Cardiac septum (tissue), 1 donor: ENCODE measurements around the gene ATE1. TPM values are rescaled to one million over a fixed set of nuclear protein-coding genes. Genes with fewer than 3 reads are reported as not detected.
"Not testable (repeated sequence)": the region's sequence is repeated elsewhere in the genome, so short reads cannot be mapped to it uniquely, and the experiment has no call there.

Source experiments
- DNase-seq: peaks from one replicate; pipeline ENCODE4 v3.0.0-alpha.2; 2020; ENCODE audit warnings: low spot score
- intact Hi-C: fragments of 100-400 bp; cut with DNase I; formaldehyde crosslinking; loops from one replicate; pipeline ENCODE4 v1.14.0; 2022
- total RNA-seq: library from RNA; stranded (reverse); fragmentation: NEBNext Ultra II Directional; extraction: Animal tissue kit (Norgen Biotek cat#: 25700); gene quantifications from one replicate; pipeline ENCODE4 v1.2.1, GENCODE V29; 2021
- donor health status: DM: no; HTN: no; CAD: no.

ATE1 gene
- total RNA-seq, 1 donor from 2014 or later = 38.1 TPM

DNA sequence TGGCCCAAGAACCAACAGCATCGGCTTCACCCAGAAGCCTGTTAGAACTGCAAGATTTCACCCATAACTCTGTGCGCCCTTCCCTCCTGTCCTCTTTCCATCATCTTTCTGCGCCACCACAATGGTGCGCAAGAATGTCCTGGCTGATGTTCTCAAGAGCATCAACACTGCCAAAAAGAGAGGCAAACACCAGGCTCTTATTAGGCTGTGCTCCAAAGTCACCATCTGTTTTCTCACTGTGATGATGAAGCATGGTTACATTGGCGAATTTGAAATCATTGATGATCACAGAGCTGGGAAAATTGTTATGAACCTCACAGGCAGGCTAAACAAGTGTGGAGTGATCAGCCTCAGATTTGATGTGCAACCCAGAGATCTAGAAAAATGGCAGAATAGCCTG is 214.3 kb downstream of the ATE1 start:
- no peak for DNase-seq
- intact Hi-C loops = no loop called here

DNA sequence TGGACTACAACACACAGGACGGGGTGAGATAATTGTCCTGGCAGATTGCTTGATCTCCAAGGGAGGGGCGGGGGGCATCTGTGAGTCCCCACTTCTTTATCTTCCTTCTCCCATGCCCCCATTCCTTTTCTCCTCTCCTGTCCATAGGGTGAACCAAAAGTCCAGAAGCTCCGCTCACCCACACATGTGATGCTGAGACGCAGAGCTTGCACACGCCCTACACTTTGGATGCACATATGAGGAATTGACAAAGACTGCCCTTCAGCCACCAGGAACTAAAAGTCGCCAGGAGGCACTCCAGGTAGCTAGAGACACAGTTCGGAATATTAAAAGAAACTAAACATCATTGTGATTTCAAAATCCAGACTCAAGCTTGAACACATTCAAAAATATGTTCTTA is 216.9 kb downstream of the ATE1 start:
- intact Hi-C loops = no loop called here
- no peak for DNase-seq

DNA sequence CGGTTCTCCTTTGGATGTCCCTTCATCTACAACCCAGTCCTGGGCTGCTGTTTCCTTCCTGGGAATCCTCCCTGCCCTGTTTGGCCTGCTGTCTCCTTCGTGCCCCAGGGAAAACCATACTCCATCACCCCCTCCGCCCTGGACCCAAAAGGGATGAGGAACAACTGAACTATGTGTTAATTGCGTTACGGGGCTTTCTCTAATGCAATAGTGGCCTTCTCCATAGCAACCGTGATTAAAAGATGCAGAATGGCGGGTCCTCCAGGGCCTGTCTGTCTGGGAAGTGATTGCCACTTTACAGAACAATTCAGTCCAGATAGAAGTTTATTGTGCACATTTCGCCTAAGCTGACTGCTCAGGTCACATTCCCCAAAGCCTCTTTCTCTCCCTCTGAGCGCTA is 217.6 kb downstream of the ATE1 start:
- intact Hi-C loops = no loop called here
- no peak for DNase-seq

DNA sequence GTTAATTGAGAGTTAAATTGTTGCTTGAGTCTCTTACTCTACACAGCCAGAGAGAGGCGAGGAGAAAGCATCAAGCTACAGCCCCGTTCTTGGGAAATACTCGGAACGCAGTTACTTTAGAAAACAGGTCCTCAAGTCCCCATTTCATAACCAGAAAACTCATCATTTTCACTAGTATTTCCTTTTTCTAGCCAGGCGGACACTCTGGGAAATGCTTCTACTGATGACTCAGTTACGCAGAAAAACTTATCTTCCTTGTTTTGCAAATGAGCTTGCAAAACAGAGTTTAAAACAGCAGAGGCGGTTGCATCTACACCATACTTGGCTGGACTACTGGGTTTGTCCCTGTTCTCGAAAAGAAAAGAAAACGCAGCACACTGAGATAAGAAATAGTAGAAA is 218.2 kb downstream of the ATE1 start:
- intact Hi-C loops = no loop called here
- no peak for DNase-seq

DNA sequence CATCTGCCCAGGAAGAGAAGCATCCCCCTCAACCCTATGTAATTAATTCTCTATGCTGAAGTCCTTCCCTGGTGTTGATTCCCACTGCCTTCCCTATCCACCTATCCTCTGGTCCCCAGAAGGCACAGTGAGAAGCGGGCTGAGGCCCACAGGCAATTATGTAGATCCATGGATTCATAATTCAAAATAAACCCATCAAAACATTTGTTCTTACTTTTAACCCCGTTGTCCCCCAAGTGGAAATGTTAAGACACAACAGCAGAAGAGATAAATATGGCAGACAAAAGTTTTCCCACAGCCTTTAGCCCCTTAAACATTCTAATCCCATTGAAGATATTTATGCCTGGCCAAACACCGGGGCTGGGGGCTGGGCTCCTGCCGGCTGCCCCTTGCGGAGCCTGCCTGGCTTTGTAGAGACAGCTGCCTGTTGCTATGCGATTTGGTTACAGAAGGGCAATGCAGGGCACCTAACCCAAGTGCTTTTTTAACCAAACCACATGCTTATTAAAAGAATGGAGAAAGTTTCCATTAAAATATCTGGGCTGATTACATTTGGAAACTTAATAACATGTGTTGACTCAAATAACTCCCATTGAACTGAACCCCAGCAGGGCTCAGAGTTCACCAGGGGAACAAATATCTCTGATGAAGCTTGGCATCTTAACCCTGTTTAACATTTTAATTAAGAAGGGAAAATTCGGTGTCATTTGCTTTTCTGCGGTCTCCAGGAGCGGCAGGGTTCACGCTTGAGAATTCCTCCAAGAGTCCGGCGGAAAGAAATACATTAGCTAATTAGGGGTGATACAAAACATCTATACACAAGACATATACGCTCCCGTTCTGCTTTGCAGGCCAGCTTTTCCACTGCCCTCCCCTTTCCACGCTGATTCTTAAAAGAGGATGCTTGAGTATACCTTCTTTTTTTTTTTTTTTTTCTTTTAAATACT is 218.8 kb downstream of the ATE1 start:
- no peak for DNase-seq
- intact Hi-C loops = no loop called here

DNA sequence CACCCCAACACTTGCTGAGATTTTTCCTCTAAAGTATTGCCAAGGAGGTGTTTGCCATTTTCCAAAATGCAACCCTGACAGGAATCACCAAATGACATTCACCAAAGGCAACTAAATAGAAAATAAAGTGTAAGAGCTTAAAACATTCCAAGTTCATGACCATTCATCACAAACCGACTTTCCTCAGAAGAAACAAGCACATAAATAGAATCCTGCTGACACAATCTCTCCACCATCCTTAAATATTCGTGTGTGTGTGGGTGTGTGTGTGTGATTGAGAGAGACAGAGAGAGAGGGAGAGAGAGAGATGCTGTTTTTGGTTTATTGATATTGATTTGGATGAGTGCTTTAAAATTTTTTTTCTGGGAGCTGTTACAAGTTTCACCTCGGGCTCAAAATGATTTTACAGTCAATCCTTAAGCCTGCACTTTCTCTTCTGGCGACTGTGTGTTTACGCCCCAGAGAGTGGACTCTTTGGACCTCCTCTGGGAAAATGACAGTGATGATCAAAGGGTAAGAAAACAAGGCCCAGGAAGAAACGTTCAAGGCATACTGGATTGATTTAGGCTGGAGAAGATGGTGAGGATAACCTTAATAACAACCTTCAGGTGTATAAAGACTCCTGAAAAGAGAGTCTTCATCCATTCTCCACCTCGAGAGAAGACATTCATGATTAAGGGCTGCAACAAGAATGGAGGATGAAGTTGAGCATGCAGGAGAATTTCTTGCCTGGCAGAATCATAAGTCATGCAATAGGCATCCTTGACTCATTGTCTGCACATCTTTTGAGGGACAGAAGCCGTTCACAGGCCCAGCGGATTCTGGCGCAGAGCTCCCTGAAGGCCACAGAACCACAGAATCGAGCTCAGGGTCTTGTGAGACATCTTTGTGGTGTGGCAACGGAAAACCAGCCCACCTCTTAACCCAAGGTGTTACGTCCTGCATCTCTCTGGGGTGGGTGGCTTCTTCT is 225.2 kb downstream of the ATE1 start:
- intact Hi-C loops = no loop called here
- DNase-seq = no peak

DNA sequence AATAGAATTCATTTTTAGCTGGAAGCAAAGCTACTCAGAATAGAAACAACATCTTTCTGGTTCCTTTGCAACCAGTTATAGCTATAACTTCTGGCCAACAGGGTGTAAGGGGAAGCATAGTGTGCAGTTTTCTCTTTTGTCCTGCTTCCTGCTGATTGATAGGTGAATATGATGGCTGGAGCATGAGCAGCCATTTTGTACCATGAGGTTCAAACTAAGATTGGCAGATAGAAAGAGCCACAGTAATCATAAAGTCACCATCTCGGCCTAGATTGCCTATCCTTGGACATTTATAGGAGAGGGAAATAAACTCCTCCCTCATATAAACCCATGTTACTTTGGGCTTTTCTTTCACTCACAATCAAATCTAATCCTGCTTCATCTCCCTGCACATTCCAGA is 227.4 kb downstream of the ATE1 start:
- no peak for DNase-seq
- intact Hi-C loops = no loop called here

DNA sequence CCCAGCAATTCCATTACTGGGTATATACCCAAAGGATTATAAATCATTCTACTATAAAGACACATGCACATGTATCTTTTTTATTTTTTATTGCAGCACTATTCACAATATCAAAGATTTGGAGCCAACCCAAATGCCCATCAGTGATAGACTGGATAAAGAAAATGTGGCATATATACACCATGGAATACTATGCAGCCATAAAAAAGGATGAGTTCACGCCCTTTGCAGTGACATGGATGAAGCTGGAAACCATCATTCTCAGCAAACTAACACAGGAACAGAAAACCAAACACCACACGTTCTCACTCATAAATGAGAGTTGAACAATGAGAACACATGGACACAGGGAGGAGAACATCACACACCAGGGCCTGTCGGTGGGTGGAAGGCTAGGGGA is 228.1 kb downstream of the ATE1 start:
- DNase-seq = not testable (repeated sequence)

DNA sequence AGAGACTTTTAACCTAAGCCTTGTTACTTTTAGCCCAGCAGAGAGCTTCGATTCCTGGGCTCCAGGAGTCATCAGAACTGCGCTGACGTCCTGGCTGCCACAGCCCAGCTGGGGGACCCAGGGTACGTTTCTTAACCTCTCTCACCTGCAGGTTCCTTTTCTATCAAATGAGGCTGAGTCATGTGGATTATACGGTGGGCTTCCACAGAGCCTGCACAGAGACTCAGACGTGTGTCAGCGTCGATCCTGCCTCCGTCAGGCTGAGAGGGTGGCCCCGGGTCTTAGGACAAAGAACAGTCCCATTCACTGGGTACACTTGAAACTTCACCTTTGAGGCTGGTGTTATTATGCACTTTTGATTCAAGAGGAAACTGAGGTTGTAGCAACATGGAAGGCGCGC is 228.9 kb downstream of the ATE1 start:
- intact Hi-C loops = no loop called here
- DNase-seq = no peak

More for the DNA sequence above, 228.1 kb downstream of the ATE1 start:
- intact Hi-C loops = not testable (repeated sequence)

DNA sequence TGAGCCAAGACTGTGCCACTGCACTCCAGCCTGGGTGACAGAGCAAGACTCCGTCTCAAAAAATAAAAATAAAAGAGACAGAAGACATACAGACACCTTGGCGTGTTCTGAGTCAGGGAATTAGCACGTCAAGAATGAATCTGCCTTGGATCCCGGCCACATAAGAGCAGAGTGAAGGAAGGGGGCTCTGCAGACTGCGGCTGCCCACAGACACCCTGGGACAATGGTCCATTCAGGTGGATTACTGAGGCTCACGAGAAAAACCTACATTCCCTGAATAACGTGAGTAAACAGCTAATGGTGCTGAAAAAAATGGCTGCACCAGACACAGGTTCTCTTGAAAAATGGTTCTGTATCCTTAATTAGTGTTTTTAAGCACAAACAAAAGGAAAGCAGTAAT is 229.5 kb downstream of the ATE1 start:
- no peak for DNase-seq

DNA sequence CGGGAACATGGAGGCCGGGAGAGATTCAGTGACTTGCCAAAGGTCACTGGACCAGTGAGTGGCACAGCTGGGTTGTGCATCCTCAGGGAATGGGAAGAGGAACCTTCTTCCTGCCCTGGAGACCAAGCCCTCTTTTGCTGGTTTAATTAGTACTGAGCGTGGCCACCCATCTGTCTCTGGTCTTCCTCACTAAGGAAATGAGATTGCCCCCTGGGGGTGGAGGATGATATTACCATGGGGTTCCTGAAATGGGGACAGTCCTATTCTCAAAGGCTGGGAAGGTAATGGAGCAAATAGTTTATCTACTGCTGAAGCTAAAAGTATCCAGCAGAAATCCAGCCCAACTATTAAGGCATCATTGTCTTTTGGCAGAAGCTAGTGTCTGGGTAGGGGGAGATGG is 231.0 kb downstream of the ATE1 start:
- no peak for DNase-seq
- intact Hi-C loops = no loop called here

More for the DNA sequence above, 229.5 kb downstream of the ATE1 start:
- intact Hi-C loops = no loop called here

DNA sequence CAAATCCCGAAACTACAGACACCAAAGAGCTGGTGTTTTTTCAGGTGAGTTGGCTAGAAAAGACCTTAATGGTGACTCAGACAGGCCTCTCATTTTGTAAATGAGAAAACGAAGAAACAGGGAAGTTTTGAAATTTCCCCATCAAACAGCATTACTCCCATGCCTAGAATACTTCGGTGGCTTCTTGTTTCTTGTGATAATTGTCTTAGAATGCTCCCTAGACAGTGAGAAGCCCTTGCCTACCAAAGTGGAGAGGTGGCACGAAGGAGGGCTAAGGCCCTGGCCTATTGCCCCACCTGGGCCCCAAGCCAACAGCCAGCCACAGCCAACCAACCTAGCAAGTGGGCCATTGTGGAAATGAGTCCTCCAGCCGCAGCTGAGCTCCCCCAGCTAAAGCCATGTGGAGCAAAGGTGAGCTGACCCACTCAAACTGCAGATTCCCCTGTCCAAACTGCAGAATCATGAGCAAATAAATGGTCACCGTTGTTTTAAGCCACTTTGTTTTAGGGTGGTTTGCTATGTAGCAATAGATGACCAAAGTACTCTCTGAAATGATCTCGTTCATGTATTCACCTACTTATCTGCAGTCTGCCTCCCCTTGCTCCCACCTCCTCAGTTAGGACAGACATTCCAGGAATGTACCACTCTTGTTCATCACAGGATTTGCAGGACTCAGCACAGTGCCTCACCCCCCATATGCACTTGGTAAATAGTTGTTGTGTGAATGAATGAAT is 231.9 kb downstream of the ATE1 start:
- intact Hi-C loops = no loop called here
- DNase-seq = no peak

DNA sequence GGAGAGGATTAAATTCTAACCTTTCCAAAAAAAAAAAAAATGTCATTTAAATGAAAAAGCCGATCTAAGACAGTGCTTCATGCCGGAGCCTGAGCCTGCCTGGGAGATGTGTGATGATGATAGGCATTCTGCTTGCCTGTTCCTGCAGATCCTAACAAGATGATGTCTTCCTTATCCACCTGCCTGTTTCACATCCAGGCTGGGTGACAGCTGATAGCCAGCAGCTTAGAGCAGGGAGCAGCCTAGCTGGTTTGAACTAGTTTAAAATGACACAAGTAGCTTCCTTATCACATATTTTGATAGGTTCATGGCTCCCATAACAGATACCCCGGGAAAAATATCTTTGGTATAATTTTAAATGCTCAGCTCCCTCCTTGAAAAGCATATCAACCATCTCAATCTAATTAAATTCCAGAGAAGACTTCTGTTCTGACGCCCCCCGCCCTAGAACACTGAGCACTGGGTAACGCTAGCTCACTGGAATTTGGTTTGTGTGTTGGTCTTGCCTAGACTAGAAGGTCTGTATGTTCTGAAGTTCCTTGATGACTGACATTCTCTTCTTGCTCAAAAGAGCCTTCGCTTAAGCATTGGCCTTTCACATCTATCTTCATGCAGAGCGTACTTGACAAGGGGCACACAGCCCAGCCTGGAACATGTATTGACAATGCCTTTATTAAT is 232.7 kb downstream of the ATE1 start:
- intact Hi-C loops = no loop called here
- no peak for DNase-seq

DNA sequence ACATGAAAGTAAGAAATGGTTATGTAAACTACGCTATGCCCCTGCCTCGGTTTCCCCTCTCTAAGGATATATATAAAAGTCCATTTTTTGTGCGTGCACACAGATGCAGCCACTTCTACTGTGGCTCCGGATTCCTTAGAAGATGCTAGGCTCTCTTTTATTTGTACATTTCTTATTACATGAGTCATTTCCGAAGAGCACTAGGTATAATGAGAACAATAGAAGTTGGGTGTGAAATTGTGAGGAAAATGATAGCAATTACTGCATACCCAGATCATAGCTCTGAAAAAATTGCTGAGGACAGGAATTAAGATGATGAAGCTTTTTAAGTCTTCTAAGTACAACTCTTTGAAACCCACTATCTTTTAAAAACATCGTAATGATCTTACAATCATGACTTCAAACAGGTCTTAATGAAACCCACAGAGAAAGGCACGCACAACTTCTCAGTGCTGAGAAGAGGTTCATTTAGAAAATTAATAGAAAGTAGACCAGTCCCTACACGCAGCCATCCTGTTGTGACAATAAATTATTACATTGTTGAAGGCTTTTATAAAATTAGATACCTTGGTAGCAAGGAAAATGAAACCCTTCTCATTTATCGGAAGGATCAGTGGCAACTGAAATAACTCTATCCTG is 233.4 kb downstream of the ATE1 start:
- no peak for DNase-seq
- intact Hi-C loops = no loop called here

DNA sequence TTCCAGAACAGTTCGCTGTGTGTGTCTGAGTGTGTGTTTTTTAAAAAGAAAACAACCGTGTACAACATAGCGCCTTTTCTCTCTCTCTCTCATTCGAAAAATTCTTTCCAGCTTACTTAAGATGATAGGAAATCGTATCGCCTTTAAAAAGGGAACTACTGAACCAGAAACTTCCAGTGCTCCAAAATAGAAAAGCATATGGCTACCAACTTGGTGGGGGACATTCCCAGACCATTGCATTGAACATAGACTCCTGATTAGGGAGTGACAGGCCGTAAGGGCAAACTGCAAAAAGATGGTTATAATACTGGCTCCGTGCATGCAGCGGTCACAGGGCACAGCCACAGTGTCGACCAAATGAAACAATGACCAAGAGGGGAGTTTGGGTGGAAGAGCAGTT is 235.2 kb downstream of the ATE1 start:
- intact Hi-C loops = no loop called here
- DNase-seq = no peak

DNA sequence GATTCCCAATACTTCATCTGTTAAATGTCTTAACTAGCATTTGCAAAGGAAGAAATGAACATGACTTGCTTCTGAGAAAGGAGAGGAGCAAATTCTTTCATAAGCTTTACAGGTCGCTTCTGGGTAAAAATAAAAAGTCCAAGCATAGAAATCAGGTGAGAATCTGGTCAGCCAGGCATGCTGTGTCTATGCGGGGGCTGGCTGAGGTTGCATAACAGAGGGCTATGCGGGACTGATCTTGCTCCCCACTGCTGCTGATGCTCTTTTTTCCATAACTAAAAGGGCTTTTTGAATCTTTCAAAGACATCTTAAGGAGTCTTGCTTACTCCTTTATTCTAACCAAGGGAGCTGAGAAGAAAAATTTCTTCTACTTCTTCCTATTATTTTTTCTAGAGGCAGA is 236.9 kb downstream of the ATE1 start:
- DNase-seq = no peak
- intact Hi-C loops = no loop called here
